SK-N-DZ (cell line): ENCODE measurements around the gene ALLC.
"Not testable (repeated sequence)": the region's sequence is repeated elsewhere in the genome, so short reads cannot be mapped to it uniquely, and the experiment has no call there.

Source experiments
- DNase-seq: peaks from one replicate; pipeline ENCODE4 v3.0.0-alpha.2; 2015; ENCODE audit warnings: low spot score

Gene ALLC

DNA sequence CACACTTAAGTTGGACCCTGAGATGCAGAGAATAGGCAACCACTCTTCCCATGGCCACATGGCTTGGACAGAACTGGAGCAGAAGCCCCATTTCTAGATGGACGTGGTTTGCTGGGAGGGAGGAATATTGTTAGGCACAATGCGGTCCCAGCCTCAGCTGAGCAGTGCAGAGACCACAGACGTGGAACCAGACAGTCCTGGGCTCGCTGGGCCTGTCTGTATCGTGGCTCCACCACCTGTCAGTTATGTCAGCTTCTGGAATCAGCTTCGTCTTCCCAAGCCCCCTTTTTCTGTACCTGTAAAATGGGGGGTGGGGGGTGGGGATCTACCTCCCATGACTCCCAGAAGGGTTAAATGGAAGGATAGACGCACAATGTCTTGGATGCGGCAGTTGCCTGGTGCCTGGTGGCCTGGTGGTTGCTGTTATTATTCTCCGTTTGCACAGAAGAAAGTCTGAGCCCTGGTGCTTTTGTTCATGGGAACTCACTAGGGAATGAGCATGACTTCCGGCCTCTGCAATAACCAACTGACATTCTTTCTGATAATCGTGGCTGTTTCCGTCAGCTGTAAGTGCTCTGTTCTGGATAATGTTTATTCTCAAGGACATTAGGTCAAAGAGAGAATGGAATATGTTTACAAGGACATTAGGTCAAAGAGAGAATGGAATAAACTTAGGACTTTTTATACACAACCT, 31.7 kb upstream of the ALLC start:
- no peak for DNase-seq

GRCh38 chr2:3626812-3627499, 31.0 kb upstream of the ALLC start:
- DNase-seq, result no peak

GRCh38 chr2:3627500-3628100, 30.4 kb upstream of the ALLC start:
- DNase-seq, result no peak

- DNase-seq, result no peak
Measured at GRCh38 chr2:3628241-3628679, 29.7 kb upstream of the ALLC start.

DNA sequence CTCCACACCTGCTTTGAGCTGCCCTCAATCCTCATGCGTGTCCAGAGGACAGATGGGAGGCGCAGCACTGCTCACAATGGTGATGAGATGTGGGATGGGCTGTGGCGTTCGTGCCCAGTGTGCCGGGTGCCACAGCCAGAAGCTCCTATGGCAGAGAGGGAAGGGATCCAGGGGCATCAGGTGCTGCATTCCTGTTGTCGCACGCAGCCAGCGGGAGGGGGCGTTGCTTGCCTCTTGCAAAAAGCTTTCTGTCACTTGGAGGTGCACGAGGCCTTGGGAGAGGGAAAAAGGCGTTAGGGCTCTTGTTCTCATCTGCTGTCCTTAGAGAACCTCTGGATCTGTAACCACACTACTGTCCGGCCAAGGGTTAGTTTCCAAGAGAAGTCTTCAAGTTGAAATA, 29.2 kb upstream of the ALLC start:
- DNase-seq, result no peak

DNA sequence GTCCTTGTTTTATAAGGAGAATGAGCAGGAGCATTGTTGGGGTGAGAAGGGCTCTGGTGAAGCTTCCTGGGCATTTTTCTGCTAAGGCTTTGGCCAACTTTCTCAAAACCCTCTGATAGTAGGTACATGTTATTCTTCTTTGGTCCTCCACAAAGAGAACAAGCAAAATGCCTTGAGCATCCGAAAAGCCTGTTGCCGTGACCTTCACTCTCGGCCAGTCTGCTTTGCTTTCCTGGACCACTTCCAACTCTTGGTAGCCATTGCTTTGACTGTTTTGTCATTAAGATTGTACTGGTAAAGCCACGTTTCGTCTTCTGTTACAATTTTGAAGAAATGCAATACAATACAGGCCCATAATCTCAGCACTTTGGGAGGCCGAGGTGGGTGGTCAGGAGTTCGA, 27.4 kb upstream of the ALLC start:
- no peak for DNase-seq

- no peak for DNase-seq
Measured at GRCh38 chr2:3631161-3631850, 26.7 kb upstream of the ALLC start.

DNA sequence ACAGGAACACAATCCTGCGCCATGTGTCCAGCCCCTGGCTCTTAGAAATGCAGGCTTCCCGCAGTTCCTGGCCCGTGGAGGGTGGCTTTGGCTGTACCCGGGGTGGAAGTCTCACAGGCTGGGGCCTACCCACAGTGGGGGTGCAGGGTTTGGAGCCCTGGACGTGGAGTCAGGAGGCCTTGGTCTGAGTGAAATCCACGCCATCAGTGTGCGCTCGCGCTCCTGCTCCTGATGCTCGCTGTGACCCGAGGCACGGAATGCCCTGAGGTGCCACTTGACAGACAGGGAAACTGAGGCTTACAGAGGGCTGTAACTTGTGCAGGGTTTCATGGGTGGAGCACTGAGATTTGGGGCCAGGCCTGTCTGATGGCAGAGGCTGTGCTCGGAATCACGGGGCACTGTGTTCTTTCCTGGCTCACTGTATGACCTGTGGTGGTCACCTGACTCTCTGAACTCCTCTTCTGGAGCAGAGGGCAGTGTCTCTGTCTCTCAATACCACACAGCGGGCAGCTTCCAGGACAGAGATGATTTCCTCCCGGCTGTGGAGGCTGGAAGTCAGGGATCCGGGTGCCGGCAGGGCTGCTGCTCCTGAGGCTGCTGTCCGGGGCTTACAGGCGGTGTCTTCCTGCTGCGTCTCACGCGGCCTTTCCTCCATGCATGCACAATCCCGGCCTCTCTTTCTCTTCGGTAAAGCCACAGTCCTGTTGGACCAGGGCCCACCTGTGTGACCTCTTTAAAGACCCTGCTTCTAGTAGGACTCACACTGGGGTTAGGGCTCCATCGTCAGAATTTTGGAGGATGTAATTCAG, 25.9 kb upstream of the ALLC start:
- DNase-seq, result no peak

- no peak for DNase-seq
Measured at GRCh38 chr2:3633089-3633981, 24.7 kb upstream of the ALLC start.

- DNase-seq, result no peak
Measured at GRCh38 chr2:3633982-3634595, 23.9 kb upstream of the ALLC start.

- no peak for DNase-seq
Measured at GRCh38 chr2:3634596-3635121, 23.3 kb upstream of the ALLC start.

DNA sequence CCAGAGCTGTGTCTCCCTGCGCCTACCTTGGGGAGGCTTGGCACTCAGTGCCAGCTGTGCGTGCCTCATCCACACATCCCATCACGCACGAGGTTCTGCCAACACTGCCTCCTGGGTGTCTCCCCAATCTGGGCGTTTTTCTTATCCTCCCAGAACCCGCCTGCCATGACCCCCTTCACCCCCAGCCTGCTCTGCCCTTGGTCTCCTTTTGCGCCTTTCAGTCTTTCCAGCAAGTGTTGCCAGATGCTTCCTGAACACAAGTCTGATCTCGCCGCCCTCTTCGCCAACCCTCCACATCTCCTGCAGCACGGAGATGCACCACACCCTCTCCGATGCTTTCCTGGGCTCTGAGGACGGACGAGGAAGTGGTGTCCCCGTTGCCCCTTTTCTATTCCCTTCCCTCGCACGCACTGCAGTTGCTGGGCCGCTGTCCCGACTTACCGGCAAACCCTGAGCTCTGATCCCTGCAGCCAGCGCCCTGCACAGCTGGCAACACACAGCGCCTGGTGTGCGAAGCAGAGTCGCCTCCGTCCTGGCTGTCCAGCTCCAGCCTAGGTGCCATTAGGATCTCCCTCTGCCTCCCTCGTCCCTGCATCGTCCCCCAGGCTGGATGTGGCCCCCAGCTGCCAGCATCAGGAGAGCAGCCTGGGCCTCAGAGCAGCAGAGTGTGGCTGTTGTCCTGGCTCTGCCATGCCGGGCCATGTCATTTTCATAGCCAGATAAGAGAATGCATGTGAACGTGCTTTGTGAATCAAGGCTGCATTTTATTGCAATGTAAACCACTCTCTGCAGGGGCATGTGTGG, 22.6 kb upstream of the ALLC start:
- DNase-seq, result no peak

DNA sequence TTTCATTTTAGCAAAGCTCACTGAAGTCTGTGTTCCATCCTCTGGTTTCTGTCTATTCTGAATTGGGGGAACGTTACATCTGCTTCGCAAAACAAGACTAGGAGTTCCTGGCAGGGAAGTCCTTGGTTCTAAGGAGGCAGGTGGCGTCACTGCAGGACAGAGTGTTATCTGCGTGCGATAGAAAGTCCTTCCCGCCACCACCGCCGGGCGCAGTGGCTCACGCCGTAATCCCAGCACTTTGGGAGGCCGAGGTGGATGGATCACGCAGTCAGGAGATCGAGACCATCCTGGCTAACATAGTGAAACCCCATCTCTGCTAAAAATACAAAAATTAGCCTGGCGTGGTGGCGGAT, 22.0 kb upstream of the ALLC start:
- DNase-seq, result not testable (repeated sequence)

DNA sequence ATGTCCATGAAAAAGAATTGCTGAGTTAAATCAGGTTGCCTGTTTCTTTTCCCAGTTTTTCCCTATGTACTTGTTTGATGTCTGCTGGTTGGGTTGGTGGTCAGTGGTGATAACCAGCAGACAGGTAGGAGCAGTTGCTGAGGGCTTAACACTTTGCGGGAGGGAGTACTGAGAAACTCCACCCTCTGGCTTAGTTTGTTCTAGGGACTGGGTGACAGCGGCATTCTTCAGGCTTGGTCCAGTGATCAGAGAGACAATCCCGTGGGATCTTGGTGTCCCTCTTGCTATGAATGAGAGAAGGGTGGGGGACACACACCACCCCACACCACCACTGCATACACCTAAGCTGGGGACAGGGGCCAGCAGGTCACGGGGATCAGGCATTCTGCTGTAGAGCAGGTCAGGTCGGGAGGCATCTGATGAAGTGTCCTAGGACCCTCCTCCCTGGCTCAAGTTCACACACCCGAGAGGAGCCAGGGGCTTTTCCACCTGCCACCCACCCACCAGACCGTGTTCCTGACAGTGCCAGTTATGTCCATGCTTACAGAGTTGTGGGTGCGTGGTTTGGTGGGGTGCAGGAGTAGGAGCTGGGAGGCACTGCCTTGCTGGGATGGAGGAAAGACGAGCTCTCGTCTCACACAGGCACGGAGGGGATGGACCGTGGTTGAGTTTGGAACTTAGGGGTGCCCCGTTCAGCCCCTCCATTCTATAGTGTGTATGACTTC, 21.3 kb upstream of the ALLC start:
- no peak for DNase-seq

- no peak for DNase-seq
Measured at GRCh38 chr2:3637311-3637675, 20.7 kb upstream of the ALLC start.

- DNase-seq, result no peak
Measured at GRCh38 chr2:3637692-3638455, 20.1 kb upstream of the ALLC start.

DNA sequence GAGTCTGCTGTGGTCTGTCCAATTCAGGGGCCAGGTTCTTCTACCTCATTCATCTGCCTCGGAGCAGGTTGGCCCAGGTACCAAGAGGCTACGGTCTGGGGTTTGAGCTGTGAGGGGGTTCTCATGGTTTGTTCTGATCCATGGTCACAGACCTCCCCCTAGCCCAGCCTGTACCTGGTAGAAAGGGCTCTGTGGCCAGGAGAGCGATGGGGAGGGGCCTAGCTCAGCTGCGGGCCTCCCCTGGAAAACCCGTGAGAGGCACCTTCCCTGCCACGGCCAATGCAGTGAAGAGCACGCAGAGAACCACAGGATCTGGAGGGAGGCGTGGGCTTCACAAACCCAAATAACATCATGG, 19.6 kb upstream of the ALLC start:
- DNase-seq, result no peak
